CD4-positive, alpha-beta T cell treated with Interleukin-17A for 4 hours (primary cell): ENCODE measurements around the gene ZBTB21.

Experiments used
- DNase-seq: peaks from one replicate; pipeline ENCODE4 v3.0.0-alpha.2; 2020; ENCODE audit warnings: mixed read lengths

ZBTB21 gene

GRCh38 chr21:41948901-41949300, 61.3 kb downstream of the ZBTB21 start:
- DNase-seq: no peak

- DNase-seq: no peak
These were observed 61.9 kb downstream of the ZBTB21 start for GRCh38 chr21:41948078-41948895.

GRCh38 chr21:41945982-41946381, 64.2 kb downstream of the ZBTB21 start:
- no peak for DNase-seq

- no peak for DNase-seq
These were observed 66.3 kb downstream of the ZBTB21 start for GRCh38 chr21:41943851-41944250.

- DNase-seq: no peak
These were observed 67.7 kb downstream of the ZBTB21 start for GRCh38 chr21:41942457-41942856.

GRCh38 chr21:41941941-41942340, 68.2 kb downstream of the ZBTB21 start:
- DNase-seq: no peak

- no peak for DNase-seq
These were observed 69.7 kb downstream of the ZBTB21 start for GRCh38 chr21:41940431-41940830.

GRCh38 chr21:41939391-41939790, 70.8 kb downstream of the ZBTB21 start:
- no peak for DNase-seq
